ENCODE measurements around the gene GABRB3.

The GABRB3 gene

GRCh38 chr15:26571346-26571745, 201.5 kb downstream of the GABRB3 start:
- peaks cover 16% of the 10 kb centered on the region for H3K36me3 ChIP-seq
- H3K4me1 ChIP-seq: no peaks in the 10 kb centered on the region
- H3K9me3 ChIP-seq: no peaks in the 10 kb centered on the region
- no peaks in the 10 kb centered on the region for H3K27me3 ChIP-seq
- no peak for DNase-seq
- no peak for TF ChIP-seq CTCF (IDR thresholded peaks at IDR 0.05; ENCODE audit: low read depth, low read length)
- no peak overlapping the region for H3K4me3 ChIP-seq (ENCODE audit: low read depth, low read length)

- no peak for DNase-seq
- Histone ChIP-seq H3K27me3 (no peaks in the 10 kb centered on the region), H3K4me3 (ENCODE audit: low read depth, low read length) (no peak overlapping the region), H3K4me1 (no peaks in the 10 kb centered on the region), H3K36me3 (peaks cover 21% of the 10 kb centered on the region), H3K9me3 (no peaks in the 10 kb centered on the region)
- no peak for TF ChIP-seq CTCF (IDR thresholded peaks at IDR 0.05; ENCODE audit: low read depth, low read length)
Observed at GRCh38 chr15:26565542-26565941, 207.3 kb downstream of the GABRB3 start.

- no peak for TF ChIP-seq CTCF (IDR thresholded peaks at IDR 0.05; ENCODE audit: low read depth, low read length)
- peaks cover 25% of the 10 kb centered on the region for H3K36me3 ChIP-seq
Observed at GRCh38 chr15:26564361-26564760, 208.5 kb downstream of the GABRB3 start.

DNA sequence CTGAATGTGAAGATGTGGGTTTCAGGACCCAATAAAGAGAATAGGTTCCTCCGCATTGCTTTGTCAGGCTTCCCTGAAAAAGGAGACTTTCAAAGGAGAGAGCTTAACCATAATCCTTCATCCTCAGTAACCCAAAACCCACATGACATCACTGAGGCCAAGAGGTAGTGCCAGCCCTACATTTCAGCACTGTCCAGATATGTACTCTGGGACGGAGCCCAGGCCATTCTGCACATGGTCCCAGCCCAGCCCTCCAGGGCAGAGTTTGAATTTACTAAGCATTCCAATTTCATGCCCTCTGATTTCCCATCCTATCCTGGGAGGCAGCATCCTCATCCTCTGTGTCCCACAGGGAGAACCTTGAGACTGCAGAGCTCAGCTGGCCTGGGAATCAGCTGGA, 210.5 kb downstream of the GABRB3 start:
- Histone ChIP-seq H3K27me3 (no peaks in the 10 kb centered on the region), H3K4me1 (no peaks in the 10 kb centered on the region), H3K36me3 (peaks cover 20% of the 10 kb centered on the region), H3K9me3 (no peaks in the 10 kb centered on the region), H3K4me3 (ENCODE audit: low read depth, low read length) (no peak overlapping the region)
- no peak for DNase-seq
- no peak for TF ChIP-seq CTCF (IDR thresholded peaks at IDR 0.05; ENCODE audit: low read depth, low read length)

More at GRCh38 chr15:26564361-26564760, 208.5 kb downstream of the GABRB3 start:
- Histone ChIP-seq H3K9me3 (no peaks in the 10 kb centered on the region), H3K4me3 (ENCODE audit: low read depth, low read length) (no peak overlapping the region), H3K4me1 (no peaks in the 10 kb centered on the region), H3K27me3 (no peaks in the 10 kb centered on the region)
- no peak for DNase-seq

DNA sequence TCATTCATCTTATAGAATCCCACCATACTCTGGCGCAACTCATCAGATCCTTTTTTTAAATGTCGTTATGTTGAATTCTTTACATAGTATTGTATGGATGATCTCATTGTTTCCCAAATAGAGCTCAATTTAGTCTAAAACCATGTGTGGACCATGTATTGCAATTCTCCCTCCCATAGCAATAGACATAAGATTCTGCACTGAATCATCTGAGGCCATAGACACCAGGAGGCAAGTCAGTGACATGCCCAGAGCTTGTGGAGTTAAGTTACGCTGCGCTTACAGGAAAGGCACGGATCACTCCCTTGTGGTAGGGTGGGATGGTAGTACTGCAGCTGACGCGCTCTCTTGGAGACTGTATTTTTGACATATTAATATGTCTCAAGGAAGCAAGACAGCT, 211.0 kb downstream of the GABRB3 start:
- Histone ChIP-seq H3K9me3 (no peaks in the 10 kb centered on the region), H3K36me3 (peaks cover 18% of the 10 kb centered on the region), H3K4me3 (ENCODE audit: low read depth, low read length) (no peak overlapping the region), H3K4me1 (no peaks in the 10 kb centered on the region), H3K27me3 (no peaks in the 10 kb centered on the region)
- TF ChIP-seq CTCF (IDR thresholded peaks at IDR 0.05; ENCODE audit: low read depth, low read length): no peak
- no peak for DNase-seq

DNA sequence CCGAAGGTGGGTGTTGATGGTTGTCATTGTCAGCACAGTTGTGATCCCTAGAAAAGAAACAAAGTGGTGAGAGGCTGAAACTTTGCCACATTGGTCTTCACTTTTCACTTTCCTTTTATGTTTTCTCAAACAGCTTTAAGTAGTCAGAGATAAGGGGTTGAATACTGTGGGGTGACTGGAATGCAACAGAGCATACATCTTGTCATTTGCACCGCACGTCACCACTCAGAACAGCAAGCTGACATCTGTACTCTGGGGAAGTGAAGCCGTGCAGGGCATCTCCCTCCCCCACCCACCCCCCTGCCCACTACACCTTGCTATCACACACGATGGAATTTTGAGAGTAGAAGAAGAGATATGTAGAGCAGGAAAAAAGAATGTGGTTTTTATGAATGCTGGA, 211.7 kb downstream of the GABRB3 start:
- H3K36me3 ChIP-seq: peaks cover 14% of the 10 kb centered on the region
- DNase-seq: no peak
- TF ChIP-seq CTCF (IDR thresholded peaks at IDR 0.05; ENCODE audit: low read depth, low read length): no peak
- no peaks in the 10 kb centered on the region for H3K4me1 ChIP-seq
- no peak overlapping the region for H3K4me3 ChIP-seq (ENCODE audit: low read depth, low read length)
- H3K27me3 ChIP-seq: no peaks in the 10 kb centered on the region
- H3K9me3 ChIP-seq: no peaks in the 10 kb centered on the region

Measured in BE2C (cell line).